ENCODE measurements around the gene FLT3.
"Not testable (repeated sequence)": the region's sequence is repeated elsewhere in the genome, so short reads cannot be mapped to it uniquely, and the experiment has no call there.

FLT3 gene

GRCh38 chr13:28100150-28101121, at the start of gene FLT3:
TSS of gene FLT3 (minus strand) at chr13:28100576. CDS start at chr13:28100510, 66 bp downstream.
- no peak for DNase-seq (ENCODE audit: low read depth in 2 of 2)

DNA sequence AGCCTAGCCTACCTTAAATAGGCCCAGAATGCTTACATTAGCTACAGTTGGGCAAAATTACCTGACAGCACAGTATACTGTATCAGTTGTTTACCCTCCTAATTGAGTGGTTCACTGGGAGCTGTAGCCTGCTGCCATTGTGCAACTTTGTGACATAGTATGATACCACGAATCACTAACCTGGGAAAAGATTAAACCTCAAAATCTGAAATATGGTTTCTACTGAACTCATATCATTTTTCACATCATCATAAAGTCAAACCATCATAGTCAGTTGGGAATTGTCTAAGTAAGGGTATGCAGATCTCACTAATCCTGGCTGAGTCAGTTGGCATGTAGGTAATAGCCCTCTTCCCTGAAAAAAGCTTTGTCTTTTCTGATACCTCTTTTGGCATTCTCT, 47.1 kb upstream of the FLT3 start:
- DNase-seq (ENCODE audit: low read depth in 2 of 2) = no peak

DNA sequence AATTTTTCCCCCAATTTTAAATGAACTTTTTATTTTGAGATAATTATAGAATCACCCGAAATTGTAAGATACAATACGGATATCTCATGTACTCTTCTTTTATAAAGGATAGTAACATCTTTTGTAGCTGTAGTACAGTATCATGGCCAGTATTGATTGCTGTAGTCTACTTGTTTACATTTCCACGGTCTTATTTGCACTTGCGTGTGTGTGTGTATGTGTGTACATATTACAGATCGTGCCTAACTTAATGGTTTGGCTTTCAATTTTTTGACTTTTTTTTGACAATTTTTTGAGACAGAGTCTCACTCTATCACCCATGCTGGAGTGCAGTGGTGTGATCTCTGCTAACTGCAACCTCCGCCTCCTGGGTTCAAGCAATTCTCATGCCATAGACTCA, 44.7 kb upstream of the FLT3 start:
- DNase-seq (ENCODE audit: low read depth in 2 of 2) = no peak

DNA sequence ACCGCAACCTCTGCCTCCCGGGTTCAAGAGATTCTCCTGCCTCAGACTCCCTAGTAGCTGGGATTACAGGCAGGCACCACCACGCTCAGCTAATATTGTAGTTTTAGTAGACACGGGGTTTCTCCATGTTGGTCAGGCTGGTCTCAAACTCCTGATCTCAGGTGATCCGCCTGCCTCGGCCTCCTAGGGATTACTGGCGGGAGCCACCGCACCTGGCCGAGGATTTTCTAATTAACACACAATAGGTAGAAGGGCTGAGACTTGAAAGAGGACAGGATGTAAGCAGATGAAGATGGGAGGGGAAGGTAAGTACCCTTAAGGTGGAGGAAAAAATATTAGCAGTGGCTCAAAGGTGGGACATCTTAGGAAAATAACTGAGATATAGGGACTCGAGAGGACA, 41.2 kb upstream of the FLT3 start:
- DNase-seq (ENCODE audit: low read depth in 2 of 2) = not testable (repeated sequence)

DNA sequence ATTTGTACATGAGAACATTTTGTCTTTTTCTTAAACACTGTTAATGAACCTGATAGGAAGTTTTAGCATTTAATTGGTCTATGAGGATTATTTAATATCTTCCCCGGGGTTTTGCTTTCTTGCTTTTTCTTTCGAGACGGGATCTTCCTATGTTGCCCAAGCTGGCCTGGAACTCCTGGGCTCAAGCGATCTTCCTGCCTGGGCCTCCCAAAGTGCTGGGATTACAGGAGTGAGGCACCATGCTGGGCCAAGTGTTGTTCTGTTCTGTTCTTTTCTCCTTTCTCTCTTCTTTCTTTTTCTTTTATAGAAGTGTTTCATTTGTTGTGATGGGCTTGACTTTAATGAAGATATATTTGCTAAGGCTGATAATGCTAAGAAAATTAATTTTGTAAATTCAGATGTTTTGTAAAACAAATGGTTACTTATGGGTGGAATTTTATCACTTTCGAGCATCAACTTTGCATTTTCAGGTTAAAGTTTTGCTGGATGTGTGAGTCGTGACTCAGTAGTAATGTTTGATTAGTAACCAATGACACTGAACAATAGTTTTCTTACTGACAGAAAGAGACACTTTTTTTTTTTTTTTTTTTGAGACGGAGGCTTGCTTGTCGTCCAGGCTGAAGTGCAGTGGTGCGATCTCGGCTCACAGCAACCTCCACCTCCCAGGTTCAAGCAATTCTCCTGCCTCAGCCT, 40.2 kb upstream of the FLT3 start:
- no peak for DNase-seq (ENCODE audit: low read depth in 2 of 2)

DNA sequence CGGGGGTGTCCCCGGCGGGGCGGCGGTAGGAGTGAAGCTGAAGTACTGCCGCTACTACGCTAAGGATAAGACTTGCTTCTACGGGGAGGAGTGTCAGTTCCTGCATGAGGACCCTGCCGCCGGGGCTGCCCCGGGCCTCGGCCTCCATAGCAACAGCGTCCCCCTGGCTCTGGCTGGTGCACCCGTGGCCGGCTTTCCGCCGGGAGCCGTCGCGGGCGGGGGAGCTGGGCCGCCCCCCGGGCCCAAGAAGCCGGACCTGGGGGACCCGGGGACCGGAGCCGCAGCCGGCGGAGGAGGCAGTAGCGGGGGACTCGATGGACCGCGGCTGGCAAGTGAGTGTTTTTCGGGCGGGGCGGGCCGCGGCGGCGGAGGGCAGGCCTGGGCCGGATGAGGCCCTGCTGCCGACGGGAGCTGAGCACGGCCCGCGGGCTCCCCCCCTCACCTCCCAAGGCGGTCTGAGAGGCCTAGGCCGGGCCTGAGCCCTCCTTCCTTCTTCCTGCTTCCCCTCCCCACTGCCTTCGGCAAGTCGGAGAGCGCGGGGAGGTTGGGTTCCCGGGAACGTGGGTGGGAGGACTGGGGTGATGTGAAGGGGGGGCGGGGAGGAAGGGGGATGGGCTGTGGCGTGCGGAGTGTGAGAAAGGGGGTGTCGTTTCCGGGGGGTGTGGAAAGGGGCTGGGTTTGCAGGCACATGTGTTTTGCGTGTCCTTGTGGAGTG, 38.5 kb upstream of the FLT3 start:
- DNase-seq (ENCODE audit: low read depth in 2 of 2) = peak; percentile 65 to 80

DNA sequence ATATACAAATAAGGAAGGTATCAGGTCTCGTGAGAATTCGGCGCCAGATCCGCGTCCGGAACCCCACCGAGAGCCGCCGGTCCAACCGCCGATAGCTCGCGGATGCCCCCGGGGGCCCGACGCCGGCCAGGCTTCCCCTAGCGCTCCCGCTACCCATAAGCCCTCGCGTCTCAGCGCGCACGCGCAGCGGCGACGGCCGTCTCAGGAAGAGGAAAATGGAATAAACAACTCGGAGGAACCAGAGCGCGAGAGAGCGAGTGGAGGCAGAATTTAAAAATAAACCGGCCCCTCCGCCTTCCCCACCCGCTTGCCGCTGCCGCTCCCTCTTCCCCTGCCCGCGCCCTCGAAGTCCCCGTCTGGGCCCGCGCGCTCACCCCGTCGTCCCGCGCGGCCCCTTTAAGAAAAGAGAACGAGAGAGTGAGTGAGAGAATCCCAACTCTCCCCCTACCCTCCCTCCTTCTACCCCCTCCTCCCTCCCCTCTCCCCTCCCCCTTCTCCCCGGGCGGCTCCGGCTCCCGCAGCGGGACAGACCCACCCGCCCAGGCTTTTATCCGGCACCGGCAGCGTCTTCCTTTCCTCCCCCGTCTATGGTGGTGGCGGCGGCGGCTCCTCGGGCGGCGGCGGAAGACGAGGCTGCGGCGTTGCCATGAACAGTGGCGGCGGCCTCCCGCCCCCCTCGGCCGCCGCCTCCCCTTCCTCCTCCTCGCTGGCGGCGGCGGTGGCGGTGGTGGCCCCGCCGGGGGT, 37.8 kb upstream of the FLT3 start, which contains the start of gene PAN3:
Gene PAN3, plus strand, starts transcription at position 534 of the 744 bp plus-strand sequence. Its CDS starts 113 bp downstream, at position 647.
- DNase-seq (ENCODE audit: low read depth in 2 of 2) = peak; percentile 80 to 88

GRCh38 chr13:28137596-28137995, 37.2 kb upstream of the FLT3 start:
- no peak for DNase-seq (ENCODE audit: low read depth in 2 of 2)

GRCh38 chr13:28136916-28137315, 36.5 kb upstream of the FLT3 start:
- no peak for DNase-seq (ENCODE audit: low read depth in 2 of 2)

DNA sequence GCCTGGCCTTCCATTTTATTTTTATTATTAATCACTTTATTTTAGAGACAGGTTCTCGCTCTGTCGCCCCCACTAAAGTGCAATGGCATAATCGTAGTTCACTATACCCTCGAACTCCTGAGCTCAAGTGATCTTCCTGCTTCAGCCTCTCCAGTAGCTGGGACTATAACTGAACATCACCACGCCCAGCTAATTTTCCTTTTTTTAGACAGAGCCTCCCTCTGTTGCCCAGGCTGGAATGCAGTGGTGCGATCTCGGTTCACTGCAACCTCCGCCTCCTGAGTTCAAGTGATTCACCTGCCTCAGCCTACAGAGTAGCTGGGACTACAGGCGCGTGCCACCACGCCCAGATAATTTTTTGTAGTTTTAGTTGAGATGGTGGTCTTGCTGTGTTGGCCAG, 31.3 kb upstream of the FLT3 start:
- no peak for DNase-seq (ENCODE audit: low read depth in 2 of 2)

- DNase-seq (ENCODE audit: low read depth in 2 of 2) = no peak
Observed at GRCh38 chr13:28129911-28130693, 29.7 kb upstream of the FLT3 start.

GRCh38 chr13:28128926-28129325, 28.6 kb upstream of the FLT3 start:
- DNase-seq (ENCODE audit: low read depth in 2 of 2) = no peak

GRCh38 chr13:28128030-28128429, 27.7 kb upstream of the FLT3 start:
- no peak for DNase-seq (ENCODE audit: low read depth in 2 of 2)

DNA sequence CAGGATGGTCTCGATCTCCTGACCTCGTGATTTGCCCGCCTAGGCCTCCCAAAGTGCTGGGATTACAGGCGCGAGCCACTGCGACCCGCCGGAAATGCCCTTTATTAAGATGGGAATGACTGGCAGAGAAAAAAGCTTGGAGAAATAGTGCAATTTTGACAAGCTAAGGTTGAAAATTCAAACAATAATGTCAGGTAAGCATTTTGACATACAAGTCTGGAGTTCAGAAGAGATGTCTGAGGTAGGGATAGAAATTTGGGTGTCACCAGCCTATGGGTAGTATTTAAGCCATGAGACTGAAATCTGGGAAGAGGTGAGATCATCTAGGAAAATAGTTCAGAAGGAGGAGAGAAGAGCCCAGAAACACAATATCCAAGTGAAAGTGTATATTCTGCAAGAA, 20.8 kb upstream of the FLT3 start:
- DNase-seq (ENCODE audit: low read depth in 2 of 2) = no peak

GRCh38 chr13:28120317-28120716, 19.9 kb upstream of the FLT3 start:
- DNase-seq (ENCODE audit: low read depth in 2 of 2) = no peak

- DNase-seq (ENCODE audit: low read depth in 2 of 2) = no peak
Observed at GRCh38 chr13:28117689-28118377, 17.5 kb upstream of the FLT3 start.

DNA sequence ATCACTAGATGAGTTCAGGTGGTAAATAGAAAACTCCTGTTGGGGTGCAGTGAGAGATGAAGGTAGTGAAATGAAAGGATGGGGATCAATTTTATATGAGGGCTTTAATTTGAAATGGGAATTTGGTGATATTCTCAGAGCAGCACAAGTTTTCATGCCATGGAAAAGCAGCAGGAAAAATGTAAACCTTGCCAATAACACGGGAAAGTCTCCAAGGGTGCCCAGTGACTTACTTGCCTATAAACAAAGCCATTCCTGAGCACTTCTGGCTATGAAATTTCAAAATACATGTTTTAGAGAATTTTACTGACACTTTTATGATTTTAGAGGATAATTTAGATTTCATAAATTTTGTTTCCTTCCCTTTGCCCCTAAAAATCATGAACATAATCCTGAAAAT, 16.4 kb upstream of the FLT3 start:
- no peak for DNase-seq (ENCODE audit: low read depth in 2 of 2)

- no peak for DNase-seq (ENCODE audit: low read depth in 2 of 2)
Observed at GRCh38 chr13:28110414-28110813, 10.0 kb upstream of the FLT3 start.

- DNase-seq (ENCODE audit: low read depth in 2 of 2) = no peak
Observed at GRCh38 chr13:28106976-28107375, 6.6 kb upstream of the FLT3 start.

DNA sequence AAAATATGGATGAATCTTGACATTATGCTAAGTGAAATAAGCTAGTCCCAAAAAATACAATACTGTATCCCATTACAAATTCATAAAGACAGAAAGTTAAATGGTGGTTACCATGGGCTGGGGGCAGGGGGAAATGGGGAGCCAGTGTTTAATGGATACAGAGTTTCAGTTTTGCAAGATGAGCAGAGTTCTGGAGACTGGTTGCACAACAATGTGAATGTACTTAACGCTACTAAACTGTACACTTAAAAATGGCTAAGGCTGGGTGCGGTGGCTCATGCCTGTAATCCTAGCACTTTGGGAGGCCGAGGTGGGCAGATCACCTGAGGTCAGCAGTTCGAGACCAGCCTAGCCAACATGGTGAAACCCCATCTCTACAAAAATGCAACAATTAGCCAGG, 1.5 kb upstream of the FLT3 start:
- not testable (repeated sequence) for DNase-seq (ENCODE audit: low read depth in 2 of 2)
